Neural cell (in vitro differentiated cells): ENCODE measurements around the gene COPS4. TPM values are rescaled to one million over a fixed set of nuclear protein-coding genes. Genes with fewer than 3 reads are reported as not detected.

ENCODE experiments used
- H2AFZ ChIP-seq: fragments of 200-600, 300-800 bp; sonication (generic), shearing (Covaris generic); 2 replicates; pipeline ENCODE4 v1.6.0; 2014; ENCODE audit warnings: low read depth, mild to moderate bottlenecking, antibody characterized with exemption, low read length, moderate library complexity
- H3F3A ChIP-seq: fragments of 200-600 bp; shearing (Covaris generic); 2 replicates; pipeline ENCODE4 v1.6.1; 2016; ENCODE audit warnings: mild to moderate bottlenecking, moderate library complexity, mixed read lengths, antibody characterized with exemption, low read length; ENCODE audit not compliant: insufficient read depth, poor library complexity, severe bottlenecking
- H3K27ac ChIP-seq: fragments of 200-600, 300-800 bp; sonication (generic), shearing (Covaris generic); 2 replicates; pipeline ENCODE4 v1.5.1; 2014; ENCODE audit warnings: mild to moderate bottlenecking, low read length, moderate library complexity
- H3K27me3 ChIP-seq: fragments of 300-800, 200-600 bp; sonication (generic), shearing (Covaris generic); 2 replicates; pipeline ENCODE4 v1.6.0; 2014; ENCODE audit warnings: mild to moderate bottlenecking, low read depth, low read length, moderate library complexity; ENCODE audit not compliant: insufficient read depth
- H3K36me3 ChIP-seq: fragments of 300-800, 200-600 bp; sonication (generic), shearing (Covaris generic); 2 replicates; pipeline ENCODE4 v1.5.1; 2014; ENCODE audit warnings: mild to moderate bottlenecking, antibody characterized with exemption, low read length, moderate library complexity; ENCODE audit not compliant: insufficient read depth
- H3K4me2 ChIP-seq: fragments of 300-800, 200-600 bp; sonication (generic), shearing (Covaris generic); 2 replicates; pipeline ENCODE4 v1.6.0; 2014; ENCODE audit warnings: mild to moderate bottlenecking, low read length
- H3K4me3 ChIP-seq: fragments of 300-800, 200-600 bp; sonication (generic), shearing (Covaris generic); 2 replicates; pipeline ENCODE4 v1.5.1; 2014; ENCODE audit warnings: mild to moderate bottlenecking, low read length, moderate library complexity
- H3K79me2 ChIP-seq: fragments of 200-600 bp; shearing (Covaris generic); replicated peaks from 2 replicates; pipeline ENCODE4 v1.6.0; 2014; ENCODE audit warnings: mild to moderate bottlenecking, low read length, moderate library complexity; ENCODE audit not compliant: insufficient read depth
- H3K9ac ChIP-seq: fragments of 300-800, 200-600 bp; sonication (generic), shearing (Covaris generic); 2 replicates; pipeline ENCODE4 v1.6.1; 2016; ENCODE audit warnings: mild to moderate bottlenecking, low read length, mixed read lengths
- H3K9me2 ChIP-seq: fragments of 200-600 bp; shearing (Covaris generic); 2 replicates; pipeline ENCODE4 v1.6.1; 2016; ENCODE audit warnings: mild to moderate bottlenecking, low read length, mixed read lengths; ENCODE audit not compliant: insufficient read depth
- H3K9me3 ChIP-seq: fragments of 200-600, 300-800 bp; sonication (generic), shearing (Covaris generic); 2 replicates; pipeline ENCODE4 v1.6.1; 2016; ENCODE audit warnings: mild to moderate bottlenecking, mixed run types, low read length, moderate library complexity, mixed read lengths
- H4K20me1 ChIP-seq: fragments of 200-600 bp; shearing (Covaris generic); 2 replicates; pipeline ENCODE4 v1.6.1; 2016; ENCODE audit warnings: mild to moderate bottlenecking, mixed run types; ENCODE audit not compliant: insufficient read depth
- EP300 ChIP-seq: fragments of 450-650 bp; conservative IDR thresholded peaks from 2 replicates; pipeline ENCODE4 v1.6.1; 2014; ENCODE audit warnings: antibody characterized with exemption, mild to moderate bottlenecking, moderate library complexity; ENCODE audit not compliant: poor library complexity, severe bottlenecking
- EZH2 ChIP-seq: fragments of 200-600, 300-800 bp; shearing (Covaris generic), sonication (generic); IDR thresholded peaks from 2 replicates; pipeline ENCODE4 v1.6.1; 2014; ENCODE audit warnings: antibody characterized with exemption, low read length, borderline replicate concordance, mild to moderate bottlenecking; ENCODE audit not compliant: insufficient read depth, poor library complexity, severe bottlenecking
- MXI1 ChIP-seq: fragments of 450-650 bp; conservative IDR thresholded peaks from 2 replicates; pipeline ENCODE4 v1.6.1; 2014; ENCODE audit warnings: antibody characterized with exemption, mild to moderate bottlenecking; ENCODE audit not compliant: poor library complexity, severe bottlenecking
- POLR2AphosphoS5 ChIP-seq: IDR thresholded peaks from 2 replicates; pipeline ENCODE4 v1.6.1; 2012
- RAD21 ChIP-seq: fragments of 450-650 bp; conservative IDR thresholded peaks from 2 replicates; pipeline ENCODE4 v1.6.1; 2014; ENCODE audit warnings: antibody characterized with exemption, mild to moderate bottlenecking, moderate library complexity
- SMC3 ChIP-seq: fragments of 450-650 bp; conservative IDR thresholded peaks from 2 replicates; pipeline ENCODE4 v1.6.1; 2014; ENCODE audit warnings: antibody characterized with exemption, mild to moderate bottlenecking, moderate library complexity; ENCODE audit not compliant: poor library complexity
- TAF1 ChIP-seq: IDR thresholded peaks from 2 replicates; pipeline ENCODE4 v1.6.1; 2012; ENCODE audit warnings: low read depth
- polyA plus RNA-seq: library from polyadenylated mRNA; depleted of rRNA; stranded (reverse); fragments of >200 nt; gene quantifications from 2 replicates; pipeline ENCODE4 v1.2.3, GENCODE V29; 2014
- TF ChIP-seq, protein P1 (sequence below): fragments of 450-650 bp; IDR thresholded peaks from 2 replicates; pipeline ENCODE4 v1.5.1; 2014; ENCODE audit warnings: antibody characterized with exemption, mild to moderate bottlenecking, moderate library complexity; ENCODE audit not compliant: poor library complexity, severe bottlenecking
- TF ChIP-seq, protein P2 (sequence below): IDR thresholded peaks from 2 replicates; pipeline ENCODE4 v1.6.1; 2012; ENCODE audit warnings: borderline replicate concordance

COPS4 gene
- polyA plus RNA-seq, 1 donor from 2014 or later: 77.7 TPM

DNA sequence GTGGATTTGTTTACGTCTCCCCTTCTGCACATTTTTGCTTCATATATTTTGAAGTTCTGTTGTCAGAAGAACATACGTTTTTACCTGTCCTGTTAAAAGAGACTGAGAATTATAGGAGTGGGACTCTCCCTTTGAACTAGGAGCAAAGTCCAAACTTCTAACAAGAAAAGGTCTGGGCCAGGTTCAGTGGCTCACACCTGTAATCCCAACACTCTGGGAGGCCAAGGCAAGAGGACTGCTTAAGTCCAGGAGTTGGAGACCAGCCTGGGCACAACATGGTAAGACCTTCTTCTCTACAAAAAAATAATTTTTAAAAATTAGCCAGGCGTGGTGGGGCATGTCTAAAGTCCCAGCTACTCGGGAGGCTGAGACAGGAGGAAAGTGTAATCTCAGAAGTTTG lies 40.1 kb upstream of the COPS4 start:
- H3K79me2 ChIP-seq: no peaks in the 10 kb centered on the region

GRCh38 chr4:82998898-82999297 lies 36.1 kb upstream of the COPS4 start:
- Histone ChIP-seq H3K4me3 (no peak overlapping the region), H3K27me3 (no peaks in the 10 kb centered on the region), H4K20me1 (no peaks in the 10 kb centered on the region), H3F3A (no peaks in the 10 kb centered on the region), H3K9ac (no peak overlapping the region), H3K36me3 (no peaks in the 10 kb centered on the region), H2AFZ (no peak overlapping the region), H3K4me2 (no peak overlapping the region), H3K9me2 (no peaks in the 10 kb centered on the region), H3K9me3 (no peaks in the 10 kb centered on the region), H3K27ac (no peak overlapping the region), H3K79me2 (no peaks in the 10 kb centered on the region)
- no peak for TF ChIP-seq EZH2
- no peak for TF ChIP-seq RAD21
- no peak for TF ChIP-seq EP300
- no peak for TF ChIP-seq SMC3
- TF ChIP-seq TAF1: no peak
- TF ChIP-seq, protein P1, sequence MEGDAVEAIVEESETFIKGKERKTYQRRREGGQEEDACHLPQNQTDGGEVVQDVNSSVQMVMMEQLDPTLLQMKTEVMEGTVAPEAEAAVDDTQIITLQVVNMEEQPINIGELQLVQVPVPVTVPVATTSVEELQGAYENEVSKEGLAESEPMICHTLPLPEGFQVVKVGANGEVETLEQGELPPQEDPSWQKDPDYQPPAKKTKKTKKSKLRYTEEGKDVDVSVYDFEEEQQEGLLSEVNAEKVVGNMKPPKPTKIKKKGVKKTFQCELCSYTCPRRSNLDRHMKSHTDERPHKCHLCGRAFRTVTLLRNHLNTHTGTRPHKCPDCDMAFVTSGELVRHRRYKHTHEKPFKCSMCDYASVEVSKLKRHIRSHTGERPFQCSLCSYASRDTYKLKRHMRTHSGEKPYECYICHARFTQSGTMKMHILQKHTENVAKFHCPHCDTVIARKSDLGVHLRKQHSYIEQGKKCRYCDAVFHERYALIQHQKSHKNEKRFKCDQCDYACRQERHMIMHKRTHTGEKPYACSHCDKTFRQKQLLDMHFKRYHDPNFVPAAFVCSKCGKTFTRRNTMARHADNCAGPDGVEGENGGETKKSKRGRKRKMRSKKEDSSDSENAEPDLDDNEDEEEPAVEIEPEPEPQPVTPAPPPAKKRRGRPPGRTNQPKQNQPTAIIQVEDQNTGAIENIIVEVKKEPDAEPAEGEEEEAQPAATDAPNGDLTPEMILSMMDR: no peak
- TF ChIP-seq POLR2AphosphoS5: no peak
- TF ChIP-seq, protein P2, sequence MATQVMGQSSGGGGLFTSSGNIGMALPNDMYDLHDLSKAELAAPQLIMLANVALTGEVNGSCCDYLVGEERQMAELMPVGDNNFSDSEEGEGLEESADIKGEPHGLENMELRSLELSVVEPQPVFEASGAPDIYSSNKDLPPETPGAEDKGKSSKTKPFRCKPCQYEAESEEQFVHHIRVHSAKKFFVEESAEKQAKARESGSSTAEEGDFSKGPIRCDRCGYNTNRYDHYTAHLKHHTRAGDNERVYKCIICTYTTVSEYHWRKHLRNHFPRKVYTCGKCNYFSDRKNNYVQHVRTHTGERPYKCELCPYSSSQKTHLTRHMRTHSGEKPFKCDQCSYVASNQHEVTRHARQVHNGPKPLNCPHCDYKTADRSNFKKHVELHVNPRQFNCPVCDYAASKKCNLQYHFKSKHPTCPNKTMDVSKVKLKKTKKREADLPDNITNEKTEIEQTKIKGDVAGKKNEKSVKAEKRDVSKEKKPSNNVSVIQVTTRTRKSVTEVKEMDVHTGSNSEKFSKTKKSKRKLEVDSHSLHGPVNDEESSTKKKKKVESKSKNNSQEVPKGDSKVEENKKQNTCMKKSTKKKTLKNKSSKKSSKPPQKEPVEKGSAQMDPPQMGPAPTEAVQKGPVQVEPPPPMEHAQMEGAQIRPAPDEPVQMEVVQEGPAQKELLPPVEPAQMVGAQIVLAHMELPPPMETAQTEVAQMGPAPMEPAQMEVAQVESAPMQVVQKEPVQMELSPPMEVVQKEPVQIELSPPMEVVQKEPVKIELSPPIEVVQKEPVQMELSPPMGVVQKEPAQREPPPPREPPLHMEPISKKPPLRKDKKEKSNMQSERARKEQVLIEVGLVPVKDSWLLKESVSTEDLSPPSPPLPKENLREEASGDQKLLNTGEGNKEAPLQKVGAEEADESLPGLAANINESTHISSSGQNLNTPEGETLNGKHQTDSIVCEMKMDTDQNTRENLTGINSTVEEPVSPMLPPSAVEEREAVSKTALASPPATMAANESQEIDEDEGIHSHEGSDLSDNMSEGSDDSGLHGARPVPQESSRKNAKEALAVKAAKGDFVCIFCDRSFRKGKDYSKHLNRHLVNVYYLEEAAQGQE: no peak
- no peak for TF ChIP-seq MXI1

More for the DNA sequence above, 40.1 kb upstream of the COPS4 start:
- Histone ChIP-seq H3F3A (no peaks in the 10 kb centered on the region), H3K9me3 (no peaks in the 10 kb centered on the region), H3K9ac (no peak overlapping the region), H3K9me2 (no peaks in the 10 kb centered on the region), H3K27ac (no peak overlapping the region), H3K36me3 (no peaks in the 10 kb centered on the region), H3K4me3 (no peak overlapping the region), H4K20me1 (no peaks in the 10 kb centered on the region), H3K27me3 (no peaks in the 10 kb centered on the region), H3K4me2 (no peak overlapping the region), H2AFZ (no peak overlapping the region)
- TF ChIP-seq POLR2AphosphoS5 (no peak), RAD21 (no peak), EP300 (no peak), MXI1 (no peak), TAF1 (no peak), SMC3 (no peak), EZH2 (no peak)
- TF ChIP-seq, protein P1: no peak
- TF ChIP-seq, protein P2: no peak
